ENCODE data around the gene IKZF1. TPM values are rescaled to one million over a fixed set of nuclear protein-coding genes. Genes with fewer than 3 reads are reported as not detected.

Gene IKZF1
- total RNA-seq, 6 experiments from 2014 or later = 3.1 to 9.6 (median 5.2) TPM

- ATAC-seq (peak; percentile 24 to 56 (median 37)), DNase-seq (no peak)
- TF ChIP-seq POLR2A (IDR thresholded peaks at IDR 0.05) (no peak), CTCF (IDR thresholded peaks at IDR 0.05) (no peak)
- Histone ChIP-seq H3K4me1 (no peaks in the 10 kb centered on the region), H3K27me3 (no peaks in the 10 kb centered on the region), H3K36me3 (no peaks in the 10 kb centered on the region), H3K27ac (no peak overlapping the region), H3K9me3 (no peaks in the 10 kb centered on the region), H3K4me3 (no peak overlapping the region)
- WGBS (ENCODE audit: insufficient coverage, low coverage, low lambda C conversion rate, missing lambda C conversion rate) = 50% methylated on average over 5 of the region's 17 CpGs
- intact Hi-C loops (cut with DNase I) = no loop called here
Observed at GRCh38 chr7:50409856-50410745, 105.6 kb downstream of the IKZF1 start.

- DNase-seq (no peak), ATAC-seq (no peak)
- H3K9me3 ChIP-seq = no peaks in the 10 kb centered on the region
- H3K27me3 ChIP-seq = no peaks in the 10 kb centered on the region
- no peak overlapping the region for H3K27ac ChIP-seq
- TF ChIP-seq POLR2A (IDR thresholded peaks at IDR 0.05) (no peak), CTCF (IDR thresholded peaks at IDR 0.05) (no peak)
- H3K4me1 ChIP-seq = no peaks in the 10 kb centered on the region
- intact Hi-C loops (cut with DNase I) = no loop called here
- no peaks in the 10 kb centered on the region for H3K36me3 ChIP-seq
- H3K4me3 ChIP-seq = no peak overlapping the region
- WGBS (ENCODE audit: insufficient coverage, low coverage, low lambda C conversion rate, missing lambda C conversion rate) = 85% methylated on average over 4 of the region's 6 CpGs
Observed at GRCh38 chr7:50411332-50411731, 106.8 kb downstream of the IKZF1 start.

DNA sequence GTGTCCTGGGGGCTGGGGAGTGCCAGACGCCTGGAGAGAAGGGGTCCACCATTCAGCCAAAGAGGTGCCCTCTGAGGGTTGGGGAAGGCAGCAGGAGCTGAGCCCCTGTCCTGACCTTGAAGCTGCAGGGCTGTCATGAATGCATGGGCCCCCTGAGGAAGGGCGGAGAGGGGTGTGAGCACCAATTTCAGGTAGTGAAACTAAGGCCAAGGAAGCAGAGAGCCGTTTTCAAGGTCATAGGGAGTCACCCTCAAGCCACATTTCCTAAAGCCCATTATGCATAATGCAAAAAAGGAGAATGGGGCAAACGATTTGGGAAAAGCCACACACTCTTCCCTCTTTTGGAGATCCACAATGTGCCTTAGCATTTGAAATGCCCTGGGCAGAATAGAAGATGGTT is 108.5 kb downstream of the IKZF1 start:
- Histone ChIP-seq H3K4me1 (no peaks in the 10 kb centered on the region), H3K36me3 (no peaks in the 10 kb centered on the region), H3K9me3 (no peaks in the 10 kb centered on the region), H3K27ac (no peak overlapping the region), H3K27me3 (no peaks in the 10 kb centered on the region), H3K4me3 (no peak overlapping the region)
- 35% methylated on average over 3 of the region's 4 CpGs for WGBS (ENCODE audit: insufficient coverage, low coverage, low lambda C conversion rate, missing lambda C conversion rate)
- no peak for DNase-seq
- intact Hi-C loops (cut with DNase I) = no loop called here
- TF ChIP-seq CTCF (IDR thresholded peaks at IDR 0.05) = no peak
- no peak for TF ChIP-seq POLR2A (IDR thresholded peaks at IDR 0.05)
- peak in 2 of 4 donors; percentile 10 to 27 for ATAC-seq

DNA sequence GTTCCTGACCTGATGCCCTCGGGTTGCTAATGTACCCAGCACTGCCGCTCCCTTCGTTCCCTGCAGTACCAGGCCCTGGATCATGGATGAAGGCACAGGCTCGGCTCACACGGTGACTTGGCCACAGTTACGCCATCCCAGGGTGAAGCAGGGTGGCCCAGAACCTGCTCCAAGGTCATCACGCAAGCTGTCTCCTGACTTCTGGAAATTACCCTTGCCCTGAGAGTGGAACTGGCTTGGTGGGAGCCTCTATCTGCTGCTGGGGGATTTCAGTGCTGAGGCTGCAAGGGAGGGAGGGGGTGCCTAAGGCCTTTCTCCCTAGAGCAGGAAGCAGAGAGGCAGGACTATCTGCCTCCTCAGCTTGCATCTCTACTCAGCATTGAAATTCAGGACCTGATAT is 109.0 kb downstream of the IKZF1 start:
- H3K4me1 ChIP-seq = no peaks in the 10 kb centered on the region
- no peaks in the 10 kb centered on the region for H3K36me3 ChIP-seq
- no peak overlapping the region for H3K4me3 ChIP-seq
- TF ChIP-seq POLR2A (IDR thresholded peaks at IDR 0.05) (no peak), CTCF (IDR thresholded peaks at IDR 0.05) (no peak)
- no peaks in the 10 kb centered on the region for H3K27me3 ChIP-seq
- intact Hi-C loops (cut with DNase I) = no loop called here
- ATAC-seq (no peak), DNase-seq (no peak)
- 53% methylated on average over 2 of the region's 7 CpGs for WGBS (ENCODE audit: insufficient coverage, low coverage, low lambda C conversion rate, missing lambda C conversion rate)
- no peaks in the 10 kb centered on the region for H3K9me3 ChIP-seq
- H3K27ac ChIP-seq = no peak overlapping the region

Measured in right lobe of liver (tissue), 6 donors.